GM13977 (cell line): ENCODE results near the gene TXNDC2.

Experiments used
- DNase-seq: peaks from one replicate; pipeline ENCODE4 v3.0.0; 2012; ENCODE audit warnings: low spot score
- in situ Hi-C: fragments of 300-500 bp; cut with MboI; formaldehyde crosslinking; loops from one replicate; pipeline ENCODE4 v1.12.0; 2022; ENCODE audit warnings: low sequenced_read_pairs, low pct_unique_long_range_greater_than_20kb, mixed read lengths, inconsistent platforms; ENCODE audit not compliant: unreplicated experiment
- TF ChIP-seq, protein P1 (sequence below): IDR thresholded peaks from 2 replicates; pipeline ENCODE4 v1.5.1; 2012; ENCODE audit warnings: mild to moderate bottlenecking, control low read depth; ENCODE audit not compliant: insufficient read depth; ENCODE audit errors: extremely low read depth, missing control alignments

The TXNDC2 gene

DNA sequence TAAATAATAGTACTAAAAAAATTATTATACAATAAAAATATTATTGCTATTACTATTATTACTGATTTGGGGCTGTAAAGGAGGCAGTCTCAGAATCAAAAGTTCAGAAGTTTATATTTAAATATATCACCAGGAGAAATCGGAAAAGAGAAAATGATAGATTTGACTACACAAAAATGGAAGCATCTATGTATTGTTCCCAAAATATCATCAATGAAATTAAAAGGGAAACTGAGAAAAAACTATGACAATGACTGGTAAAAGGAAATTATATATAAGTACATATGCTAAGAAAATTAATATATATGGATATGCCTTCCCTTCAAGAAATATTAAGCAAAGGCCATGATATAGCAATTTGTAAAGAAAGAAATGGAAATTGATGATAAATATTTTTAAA is 7.7 kb upstream of the TXNDC2 start:
- in situ Hi-C loops = no loop called here
- TF ChIP-seq, protein P1, sequence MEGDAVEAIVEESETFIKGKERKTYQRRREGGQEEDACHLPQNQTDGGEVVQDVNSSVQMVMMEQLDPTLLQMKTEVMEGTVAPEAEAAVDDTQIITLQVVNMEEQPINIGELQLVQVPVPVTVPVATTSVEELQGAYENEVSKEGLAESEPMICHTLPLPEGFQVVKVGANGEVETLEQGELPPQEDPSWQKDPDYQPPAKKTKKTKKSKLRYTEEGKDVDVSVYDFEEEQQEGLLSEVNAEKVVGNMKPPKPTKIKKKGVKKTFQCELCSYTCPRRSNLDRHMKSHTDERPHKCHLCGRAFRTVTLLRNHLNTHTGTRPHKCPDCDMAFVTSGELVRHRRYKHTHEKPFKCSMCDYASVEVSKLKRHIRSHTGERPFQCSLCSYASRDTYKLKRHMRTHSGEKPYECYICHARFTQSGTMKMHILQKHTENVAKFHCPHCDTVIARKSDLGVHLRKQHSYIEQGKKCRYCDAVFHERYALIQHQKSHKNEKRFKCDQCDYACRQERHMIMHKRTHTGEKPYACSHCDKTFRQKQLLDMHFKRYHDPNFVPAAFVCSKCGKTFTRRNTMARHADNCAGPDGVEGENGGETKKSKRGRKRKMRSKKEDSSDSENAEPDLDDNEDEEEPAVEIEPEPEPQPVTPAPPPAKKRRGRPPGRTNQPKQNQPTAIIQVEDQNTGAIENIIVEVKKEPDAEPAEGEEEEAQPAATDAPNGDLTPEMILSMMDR = no peak
- DNase-seq = no peak

DNA sequence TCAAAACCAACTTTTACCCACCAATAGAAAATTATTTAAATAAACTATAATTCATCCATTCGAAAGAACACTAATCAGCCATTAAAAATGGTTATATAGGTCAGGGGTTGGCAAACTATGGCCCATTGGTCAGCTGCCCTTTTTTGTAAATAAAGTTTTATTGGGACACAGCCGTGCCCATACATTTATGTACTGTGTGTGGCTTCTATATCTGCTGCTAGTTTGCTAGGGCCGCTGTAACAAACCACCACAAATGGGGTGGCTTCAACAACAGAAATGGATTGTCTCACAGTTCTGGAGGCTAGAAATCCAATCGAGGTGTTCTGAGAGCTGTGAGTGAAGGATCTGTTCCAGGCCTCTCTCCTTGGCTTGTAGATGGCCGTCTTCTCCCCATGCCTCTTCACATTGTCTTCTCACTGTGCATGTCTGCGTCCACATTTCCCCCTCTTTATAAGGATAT is 7.0 kb upstream of the TXNDC2 start:
- TF ChIP-seq, protein P1 = no peak
- DNase-seq = no peak
- in situ Hi-C loops = no loop called here

DNA sequence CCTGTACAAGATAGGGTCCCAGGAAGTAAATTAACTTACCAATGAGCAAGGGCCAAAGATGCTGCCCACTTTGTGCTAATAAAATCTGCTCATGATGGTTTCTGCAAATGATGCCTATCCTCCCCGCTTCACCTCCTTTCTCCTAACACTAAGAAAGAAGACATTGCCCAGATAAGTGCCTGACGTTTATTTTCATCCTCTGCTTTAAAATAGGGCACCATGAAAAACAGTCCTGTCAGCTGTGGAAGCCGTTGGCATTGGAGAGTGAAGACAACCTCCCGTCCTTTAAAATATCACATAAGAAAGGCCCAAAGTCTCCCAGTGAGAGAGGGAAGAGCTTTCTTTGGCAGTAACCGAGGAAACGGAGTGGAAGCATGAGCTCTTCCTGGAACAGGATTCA is 1.7 kb upstream of the TXNDC2 start:
- in situ Hi-C loops = no loop called here
- no peak for DNase-seq
- TF ChIP-seq, protein P1 = no peak

DNA sequence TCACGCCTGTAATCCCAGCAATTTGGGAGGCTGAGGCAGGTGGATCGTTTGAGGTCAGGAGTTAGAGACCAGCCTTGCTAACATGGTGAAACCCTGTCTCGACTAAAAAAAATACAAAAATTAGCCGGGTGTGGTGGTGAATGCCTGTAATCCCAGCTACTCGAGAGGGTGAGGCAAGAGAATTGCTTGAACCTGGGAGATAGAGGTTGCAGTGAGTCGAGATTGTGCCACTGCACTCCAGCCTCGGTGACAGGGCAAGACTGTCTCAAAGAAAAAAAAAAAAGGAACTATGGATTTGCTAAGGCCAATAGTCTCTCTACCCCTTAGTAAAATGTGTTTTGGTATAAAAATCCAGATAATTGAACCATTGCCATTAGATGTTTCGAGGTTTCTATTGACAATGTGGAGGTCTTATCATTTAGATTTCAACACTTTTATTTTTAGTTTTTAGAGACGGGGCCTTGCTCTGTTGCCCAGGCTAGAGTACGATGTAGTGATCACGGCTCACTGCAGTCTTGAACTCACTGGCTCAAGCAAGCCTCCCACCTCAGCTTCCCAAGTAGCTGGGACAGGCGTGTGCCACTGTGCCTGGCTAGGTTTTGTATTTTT is 1.1 kb upstream of the TXNDC2 start:
- TF ChIP-seq, protein P1 = no peak
- DNase-seq = no peak
- in situ Hi-C loops = no loop called here

DNA sequence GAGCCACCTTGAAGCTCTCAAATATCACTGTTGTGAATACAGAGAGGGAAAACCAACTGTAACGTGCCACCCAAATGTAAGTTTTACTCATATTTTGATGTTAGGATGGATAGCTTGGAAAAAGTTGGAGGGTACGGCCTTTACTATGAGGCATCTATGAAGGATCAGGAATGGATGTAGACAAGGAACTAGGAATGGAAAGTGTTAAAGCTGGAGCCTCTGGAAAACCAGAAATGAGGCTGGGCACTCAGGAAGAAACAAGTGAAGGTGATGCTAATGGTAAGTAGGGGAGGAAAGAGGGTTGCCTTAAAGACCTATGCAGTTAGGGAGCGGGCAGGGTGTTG is 204 bp downstream of the TXNDC2 start:
- in situ Hi-C loops = no loop called here

DNA sequence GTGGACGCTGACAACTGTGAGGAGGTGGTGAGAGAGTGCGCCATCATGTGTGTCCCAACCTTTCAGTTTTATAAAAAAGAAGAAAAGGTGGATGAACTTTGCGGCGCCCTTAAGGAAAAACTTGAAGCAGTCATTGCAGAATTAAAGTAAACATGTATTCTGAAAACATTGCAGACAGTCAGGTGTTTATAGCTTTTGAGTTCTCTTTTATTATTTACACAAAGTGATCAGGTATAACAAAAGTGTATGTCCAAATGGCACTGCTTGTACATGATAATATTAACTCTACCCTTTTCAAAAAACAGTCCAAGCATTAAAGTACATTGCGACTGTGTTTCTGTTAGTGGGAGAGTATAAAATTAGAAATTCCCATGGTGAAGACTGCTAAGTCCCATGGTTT is 2.2 kb downstream of the TXNDC2 start:
- TF ChIP-seq, protein P1 = no peak
- no peak for DNase-seq
- in situ Hi-C loops = no loop called here

More for the DNA sequence above, 204 bp downstream of the TXNDC2 start:
- DNase-seq = no peak
- TF ChIP-seq, protein P1 = no peak
